Stimulated activated CD4-positive, alpha-beta T cell treated with anti-CD3 and anti-CD28 coated beads, TNF-alpha, amount 100 ng/mL, for 24 hours (primary cell): ENCODE results near the gene PPP1R9B.

ENCODE experiments used
- DNase-seq, 3 experiments: peaks; one replicate each; pipeline ENCODE4 v3.0.0-alpha.2; 2020; ENCODE audit warnings: low read depth in 3 of 3

Gene PPP1R9B

DNA sequence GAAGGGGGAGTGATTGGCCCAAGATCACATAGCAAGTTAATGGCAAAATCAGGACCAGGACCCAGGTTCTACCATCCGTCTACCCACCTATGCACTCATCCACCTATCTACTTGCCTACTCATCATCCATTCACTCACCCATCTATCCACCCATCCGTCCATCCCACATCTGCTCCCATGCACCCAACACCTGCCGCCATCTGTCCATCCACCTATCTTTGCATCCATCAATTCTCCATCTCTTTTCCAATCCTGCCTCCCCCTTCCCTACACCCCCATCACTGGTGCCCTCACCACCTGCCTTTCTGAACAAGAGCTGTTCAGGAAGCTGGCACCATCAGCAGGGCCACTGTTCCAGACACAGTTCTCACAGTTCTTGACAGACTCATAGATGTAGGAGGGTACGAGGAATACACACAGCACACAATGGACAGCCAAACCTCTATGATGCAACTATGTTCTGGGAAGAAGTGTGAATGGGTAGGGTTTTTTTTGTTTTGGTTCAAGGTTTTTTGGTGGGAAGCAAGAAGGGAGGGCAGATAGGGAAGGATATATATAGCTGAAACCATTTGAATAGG, 25.0 kb downstream of the PPP1R9B start:
- DNase-seq, result no peak

DNA sequence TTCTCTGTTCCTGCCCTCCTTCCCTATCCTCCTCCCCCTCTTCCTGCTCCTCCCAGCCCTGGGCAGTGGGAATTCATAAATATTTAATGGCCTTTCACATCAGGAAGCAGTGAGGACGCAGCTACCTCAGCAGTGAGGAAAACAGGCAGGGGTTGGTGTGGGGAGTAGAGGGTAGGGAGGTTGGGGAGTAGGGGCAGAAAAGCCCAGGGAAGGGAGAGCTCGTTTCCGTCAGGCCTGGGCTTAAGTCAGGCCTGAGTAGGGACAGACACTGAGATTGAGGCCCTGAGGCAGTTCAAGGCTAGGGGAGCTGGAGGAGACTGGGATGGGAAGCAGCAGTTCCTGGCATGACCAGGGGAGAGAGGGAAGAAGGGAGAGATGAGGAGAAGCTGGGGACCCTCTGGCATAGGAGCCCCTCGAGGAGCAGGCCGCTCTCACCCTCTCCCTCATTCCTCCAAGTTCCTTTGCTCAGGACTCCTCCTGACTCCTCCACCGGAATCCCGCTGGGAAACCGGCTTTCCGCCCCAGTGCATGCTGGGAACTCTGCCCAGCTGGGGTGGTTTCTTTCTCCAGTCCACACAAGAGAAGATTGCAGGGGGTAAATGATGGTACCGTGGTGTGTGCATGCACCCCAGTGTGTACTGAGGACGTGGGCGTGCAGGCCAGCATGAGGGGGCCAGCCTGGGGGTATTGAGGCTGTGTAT, 26.7 kb downstream of the PPP1R9B start:
- no peak for DNase-seq

DNA sequence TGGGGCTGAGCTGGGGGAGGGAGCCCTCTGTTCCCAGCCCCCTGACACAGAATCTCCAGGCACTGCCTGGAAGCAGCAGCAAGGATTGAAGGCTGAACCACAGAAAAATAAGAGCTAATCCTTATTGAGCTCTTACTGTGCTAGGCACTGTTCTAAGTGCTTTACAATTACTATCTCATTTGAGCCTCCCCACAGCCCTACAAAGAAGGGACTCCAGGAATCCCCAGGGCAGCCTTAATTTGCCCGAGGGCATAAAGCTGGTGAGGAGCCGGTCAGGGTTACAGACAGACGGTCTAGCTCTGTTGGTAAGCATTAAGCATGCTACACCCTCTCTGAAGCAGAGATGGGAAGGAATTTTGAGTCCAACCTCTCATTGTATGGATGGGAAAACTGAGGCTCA, 27.5 kb downstream of the PPP1R9B start:
- DNase-seq, result no peak

DNA sequence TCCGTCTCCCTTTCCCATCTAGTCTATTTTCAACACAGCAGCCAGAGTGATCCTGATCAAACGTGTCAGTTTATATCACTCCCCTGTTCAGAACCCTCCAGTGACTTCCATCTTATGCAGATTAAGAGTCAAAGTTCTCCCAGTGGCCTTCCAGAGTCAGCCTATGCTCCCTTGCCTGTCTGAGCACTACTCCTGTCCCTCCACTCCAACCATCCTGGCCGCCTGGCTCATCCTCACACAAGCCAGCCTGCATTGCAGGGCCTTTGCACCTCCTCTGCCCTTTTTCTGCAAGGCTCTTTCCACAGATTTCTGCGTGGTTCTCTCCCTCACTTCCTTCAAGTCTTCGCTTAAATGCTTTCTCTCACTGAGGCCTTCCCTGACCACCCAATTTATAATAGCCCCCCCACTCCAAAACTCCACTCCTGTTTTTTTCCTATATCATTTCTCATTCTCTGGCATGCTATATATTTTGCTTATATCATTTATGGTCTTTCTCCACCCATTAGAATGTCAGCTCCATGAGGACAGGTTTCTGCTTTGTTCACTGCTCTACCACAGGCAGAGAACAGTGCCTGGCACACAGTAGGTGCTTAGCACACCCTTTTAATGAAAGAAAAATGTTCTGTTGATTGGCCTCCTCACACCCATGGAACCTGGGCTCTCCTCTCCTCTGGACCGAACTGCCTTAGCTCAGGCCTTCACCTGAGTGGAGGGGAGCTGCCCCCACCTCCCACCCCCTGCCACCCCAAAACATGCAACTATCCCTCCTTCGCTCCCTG, 29.8 kb downstream of the PPP1R9B start:
- DNase-seq, result no peak

DNA sequence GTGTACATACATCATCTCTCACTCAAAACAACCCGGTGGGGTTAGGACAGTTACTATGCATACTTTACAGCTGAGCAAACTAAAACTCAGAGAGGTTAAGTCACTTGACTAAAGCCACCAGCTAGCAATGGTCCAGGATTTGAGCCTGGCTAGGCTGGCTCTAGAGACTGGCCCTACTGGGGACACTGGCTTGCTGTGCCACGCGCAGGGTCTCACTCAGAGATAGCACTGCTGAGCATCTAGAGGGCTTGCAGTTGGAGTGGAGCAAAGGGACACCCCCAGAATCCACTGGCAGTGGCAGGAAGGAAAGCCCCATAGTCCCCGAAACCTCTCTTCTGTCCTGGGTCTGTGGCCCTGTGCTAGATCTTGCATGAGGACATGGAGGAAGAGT, 31.7 kb downstream of the PPP1R9B start:
- DNase-seq, result no peak

DNA sequence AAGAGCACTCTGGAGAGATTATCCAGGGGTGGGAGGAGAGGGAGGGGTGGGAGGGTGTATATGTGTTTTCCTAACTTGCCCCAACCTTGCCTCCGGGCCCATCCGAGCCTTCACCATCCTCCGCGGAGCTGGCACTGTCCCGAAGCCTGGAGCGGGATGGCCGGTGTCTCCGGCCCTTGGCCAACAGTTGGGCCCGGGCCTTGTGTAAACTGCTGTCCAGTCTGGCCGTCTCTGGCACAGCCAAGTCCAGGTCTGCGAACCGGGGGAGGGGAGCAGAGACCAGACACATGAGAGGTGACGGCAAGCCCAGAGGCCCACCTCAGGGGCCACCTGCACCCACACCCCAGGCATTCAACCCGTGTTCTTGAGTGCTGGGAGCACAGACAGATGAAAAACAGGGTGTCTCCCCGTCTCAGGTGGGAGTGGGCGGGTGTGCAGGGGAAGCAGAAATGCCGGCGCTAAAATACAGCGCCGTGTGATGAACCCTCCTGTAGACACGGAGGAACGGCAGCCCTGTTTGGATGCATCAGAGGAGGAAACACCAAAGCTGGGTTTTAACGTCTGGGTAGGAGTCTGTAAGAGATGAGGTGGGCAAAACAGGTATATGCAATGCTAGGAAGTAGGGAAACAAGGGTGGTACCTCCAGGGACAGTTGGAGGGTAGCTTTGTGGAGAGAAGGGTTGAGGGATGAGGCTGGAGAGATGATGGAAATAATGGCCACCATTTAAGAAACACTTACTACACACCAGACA, 32.2 kb downstream of the PPP1R9B start:
- DNase-seq, result no peak

DNA sequence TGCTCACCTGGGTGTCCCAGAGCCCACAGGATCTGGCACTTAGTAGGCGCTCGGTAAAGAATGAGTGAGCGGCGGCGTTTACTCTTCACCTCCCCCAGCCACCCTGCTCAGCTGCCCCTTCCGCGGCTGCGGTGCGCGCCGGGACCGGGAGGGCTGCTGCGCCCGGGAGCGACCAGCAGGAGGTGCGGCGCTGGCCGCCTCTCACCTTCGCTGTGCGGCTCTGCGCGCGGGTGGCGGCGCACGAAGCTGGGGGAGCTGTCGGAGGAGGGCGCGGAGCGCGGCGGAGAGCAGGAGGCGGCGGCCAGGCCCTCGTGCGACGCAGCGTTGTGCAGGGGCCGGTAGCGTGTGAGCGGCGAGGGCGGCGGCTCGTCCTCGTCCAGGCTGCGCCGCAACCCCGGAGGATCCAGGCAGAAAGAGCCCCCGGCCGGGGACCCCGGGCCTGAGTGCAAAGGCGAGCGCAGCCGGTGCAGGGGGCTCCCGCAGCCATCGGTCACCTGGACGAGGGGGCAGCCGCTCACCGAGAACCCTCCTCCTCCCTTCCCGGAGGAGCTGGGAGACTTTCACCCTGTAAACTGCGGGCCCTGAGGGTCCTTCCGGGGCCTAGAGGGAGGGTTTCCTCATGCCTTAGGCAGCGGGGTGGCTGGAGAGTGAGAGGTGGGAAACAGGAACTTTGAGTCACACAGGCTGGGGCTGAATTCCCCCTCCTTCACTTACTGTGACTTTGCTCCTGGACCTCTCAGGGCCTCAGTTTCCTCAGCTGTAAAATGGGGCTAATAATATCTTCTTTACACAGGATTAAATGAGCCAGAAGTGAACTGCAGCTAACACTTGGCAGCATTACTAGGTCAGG, 33.0 kb downstream of the PPP1R9B start:
- peak in 2 of 3 experiments; percentile 37 to 61 for DNase-seq

DNA sequence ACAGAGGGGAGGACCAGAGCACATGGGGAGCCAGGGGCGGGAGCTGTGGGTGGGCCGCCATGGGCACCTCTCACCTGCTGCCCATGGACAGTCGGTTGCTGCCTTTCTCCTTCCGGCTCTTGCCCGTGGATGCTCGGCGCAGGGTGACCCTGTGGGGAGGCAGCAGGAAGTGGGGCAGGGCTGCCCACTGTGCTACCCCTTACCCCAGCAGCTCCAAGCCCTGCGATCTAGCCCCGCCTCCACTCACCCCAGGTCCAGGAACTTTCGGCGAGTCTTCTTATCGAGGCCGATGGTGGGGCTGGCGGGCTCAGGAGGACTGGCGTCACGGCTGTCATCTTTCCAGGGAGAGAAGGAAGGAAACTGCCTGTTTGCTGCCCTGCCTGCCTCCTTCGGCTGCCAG, 34.7 kb downstream of the PPP1R9B start:
- DNase-seq, result no peak

DNA sequence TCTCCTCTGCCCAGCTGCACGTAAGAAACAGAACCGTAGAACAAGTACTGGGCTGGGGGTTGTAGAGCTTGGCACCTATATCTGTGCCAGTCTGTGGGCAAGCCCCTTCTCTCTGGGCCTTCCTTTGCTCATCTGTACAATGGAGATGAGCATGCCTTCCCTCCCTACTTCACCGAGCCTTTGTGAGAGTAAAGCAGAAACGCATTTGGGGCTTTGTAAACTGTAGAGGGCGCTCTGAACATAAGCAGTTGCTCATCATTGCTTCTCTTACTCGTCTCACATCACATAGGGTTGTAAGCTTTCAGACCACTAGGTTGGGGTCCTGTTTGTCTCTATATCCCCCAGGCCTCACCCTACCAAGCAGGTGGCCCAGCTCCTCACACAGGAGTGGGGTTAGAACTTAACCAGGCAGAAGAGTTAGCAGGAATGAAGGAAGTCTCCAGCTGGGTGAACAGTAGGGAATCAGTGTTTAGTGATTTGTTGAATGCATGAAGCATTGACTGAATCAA, 35.6 kb downstream of the PPP1R9B start:
- DNase-seq, result no peak

DNA sequence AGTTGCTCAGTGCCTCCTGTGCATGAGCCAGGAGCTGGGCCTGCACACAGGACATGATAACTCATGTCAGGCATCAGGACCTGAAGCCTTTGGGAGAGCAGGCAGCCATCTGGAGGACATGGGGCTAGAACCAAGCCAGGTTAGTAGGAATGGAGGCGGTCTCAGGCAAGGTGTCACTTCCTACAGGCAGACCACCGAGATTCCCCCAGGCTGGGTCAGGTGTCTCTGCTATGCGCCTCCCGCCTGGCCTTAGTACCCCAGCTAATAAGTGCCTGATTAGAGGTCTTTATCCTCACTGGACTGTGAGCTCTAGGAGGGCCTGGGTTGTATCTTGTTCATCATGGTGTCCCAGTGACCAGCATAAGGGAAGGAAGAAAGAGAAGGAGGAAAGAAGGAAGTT, 36.1 kb downstream of the PPP1R9B start:
- DNase-seq, result no peak

DNA sequence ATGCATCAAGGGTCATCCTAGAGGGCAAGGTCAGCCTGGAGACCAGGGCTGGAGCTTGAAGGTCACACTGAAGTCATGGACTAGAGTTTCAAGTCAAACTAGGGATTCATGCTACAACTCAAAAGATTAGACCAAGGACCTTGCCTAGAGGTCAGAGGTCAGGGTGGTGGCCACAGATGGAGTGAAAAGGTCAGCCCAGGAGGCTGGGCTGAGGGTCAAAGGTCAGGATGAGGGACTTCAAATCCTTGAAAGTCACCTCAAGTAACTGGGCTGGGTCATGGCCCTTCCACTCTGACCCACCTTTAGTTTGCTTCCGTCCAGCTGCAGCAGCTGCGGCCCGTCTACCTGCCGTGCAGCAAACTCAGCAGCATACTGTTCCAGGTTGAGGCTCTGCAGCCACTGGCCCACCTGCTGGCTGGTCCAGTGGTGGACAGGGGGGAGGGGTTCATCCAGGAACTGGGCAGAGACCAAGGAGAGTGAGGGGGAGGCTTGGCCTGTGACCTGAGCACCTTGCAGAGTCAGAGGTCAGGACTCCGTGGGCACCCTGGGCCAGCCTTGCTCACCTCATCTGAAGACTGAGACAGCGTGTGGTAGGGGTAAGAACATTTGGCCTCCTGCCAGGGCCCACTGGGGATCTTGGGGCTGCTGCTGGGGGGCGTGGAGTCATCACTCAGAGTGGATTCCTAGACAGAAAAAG, 36.7 kb downstream of the PPP1R9B start:
- no peak for DNase-seq

DNA sequence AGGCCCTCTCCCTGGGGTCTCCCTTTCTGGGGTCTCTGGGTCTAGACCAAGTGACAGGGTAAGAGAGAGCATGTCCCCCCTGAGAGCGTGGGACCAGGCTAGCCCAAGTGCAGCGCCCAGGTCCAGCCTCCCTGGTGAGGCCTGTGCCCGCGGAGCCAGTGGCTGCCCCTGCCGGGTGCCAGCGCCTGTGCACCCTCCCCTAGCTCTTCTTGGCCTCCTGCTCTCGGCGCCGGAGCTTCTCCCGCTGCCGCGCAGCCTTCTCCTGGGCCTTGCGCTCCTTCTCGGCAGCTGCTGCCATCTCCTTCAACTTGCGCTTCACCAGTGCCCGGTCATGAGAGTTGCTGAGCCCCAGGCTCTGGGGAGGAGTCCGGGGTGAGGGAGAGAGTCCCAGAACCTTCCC, 37.8 kb downstream of the PPP1R9B start:
- no peak for DNase-seq

DNA sequence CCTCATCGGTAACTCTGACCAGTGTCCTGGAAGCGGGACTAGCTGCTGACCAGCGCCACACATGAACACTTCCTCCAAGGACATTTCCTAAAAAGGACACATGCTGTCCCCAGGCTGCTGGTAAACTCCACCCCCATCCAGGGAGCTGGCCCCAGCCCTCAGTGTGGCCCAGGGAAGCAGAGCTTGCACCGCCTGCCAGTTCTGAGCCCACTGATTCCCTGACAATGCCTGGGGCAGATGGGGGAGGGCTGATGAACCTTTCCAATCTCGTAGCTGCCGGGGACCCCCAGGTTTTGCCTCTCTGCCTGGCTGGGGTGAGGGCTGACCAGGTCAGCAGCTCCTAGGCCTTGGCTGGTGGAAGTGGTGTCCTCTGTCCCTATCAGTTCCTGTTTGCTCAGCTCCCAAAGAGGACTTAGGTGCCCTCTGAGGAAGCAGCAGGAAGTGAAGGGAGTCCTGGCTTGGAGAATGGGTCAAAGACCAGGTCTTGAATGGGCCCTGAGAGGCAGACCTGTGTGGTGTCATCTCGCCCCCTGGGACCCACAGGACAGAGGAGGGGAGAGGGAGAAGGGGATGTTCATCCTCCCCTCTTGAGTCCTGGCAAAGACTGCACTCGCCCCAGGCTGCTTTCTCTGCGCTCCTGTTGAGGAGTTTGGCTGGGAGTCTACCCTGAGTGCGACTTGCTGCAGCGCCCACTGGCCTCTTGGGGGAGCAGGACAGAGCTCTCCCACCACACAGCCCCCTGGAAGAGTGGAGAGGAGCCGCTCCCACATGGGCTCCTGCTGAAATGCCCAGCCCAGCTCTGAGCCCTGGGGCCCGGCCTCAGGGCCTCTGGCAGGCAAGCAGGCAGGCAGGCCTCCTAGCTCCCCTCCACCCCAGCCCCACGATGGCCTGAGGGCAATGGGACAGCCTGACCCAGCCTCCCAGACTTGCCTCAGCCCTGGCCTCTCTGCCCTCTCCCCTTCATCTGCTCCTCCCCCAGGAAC, 38.5 kb downstream of the PPP1R9B start:
- DNase-seq, result no peak

DNA sequence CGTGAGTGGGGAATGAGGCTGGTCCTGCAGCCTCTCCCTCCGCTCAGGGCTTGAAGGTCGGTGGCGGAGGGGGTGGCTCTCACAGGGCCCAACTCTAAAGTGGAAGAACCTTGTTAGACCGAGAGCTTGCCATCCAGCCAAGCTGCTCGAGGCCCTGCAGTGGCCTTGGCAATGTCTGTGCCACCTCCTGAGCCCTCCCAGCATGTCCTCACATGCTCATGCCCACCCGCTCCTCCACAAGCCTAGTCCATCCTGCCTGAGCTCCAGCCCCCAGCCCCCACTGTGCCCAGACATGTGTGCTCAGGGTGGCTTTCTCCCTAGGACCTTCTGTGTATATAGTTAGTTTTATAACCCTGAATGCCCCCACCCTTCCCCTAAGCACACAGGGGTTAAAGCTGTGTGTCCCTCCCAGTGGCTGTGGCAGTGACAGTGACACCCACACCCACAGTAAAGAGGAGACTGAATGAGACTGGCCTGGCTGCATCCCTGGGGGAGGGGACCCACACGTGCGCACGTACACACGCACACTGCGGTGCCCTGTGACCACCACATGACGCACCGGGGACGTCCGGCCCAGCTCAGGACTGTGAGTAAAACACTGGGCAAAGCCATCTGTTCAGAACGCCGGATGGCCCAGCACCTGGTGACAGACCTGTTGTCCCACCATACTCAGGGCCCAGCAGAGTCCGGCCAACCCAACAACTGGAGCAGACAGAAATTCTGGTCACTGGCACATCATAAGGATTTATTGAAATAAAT, 39.7 kb downstream of the PPP1R9B start:
- no peak for DNase-seq

DNA sequence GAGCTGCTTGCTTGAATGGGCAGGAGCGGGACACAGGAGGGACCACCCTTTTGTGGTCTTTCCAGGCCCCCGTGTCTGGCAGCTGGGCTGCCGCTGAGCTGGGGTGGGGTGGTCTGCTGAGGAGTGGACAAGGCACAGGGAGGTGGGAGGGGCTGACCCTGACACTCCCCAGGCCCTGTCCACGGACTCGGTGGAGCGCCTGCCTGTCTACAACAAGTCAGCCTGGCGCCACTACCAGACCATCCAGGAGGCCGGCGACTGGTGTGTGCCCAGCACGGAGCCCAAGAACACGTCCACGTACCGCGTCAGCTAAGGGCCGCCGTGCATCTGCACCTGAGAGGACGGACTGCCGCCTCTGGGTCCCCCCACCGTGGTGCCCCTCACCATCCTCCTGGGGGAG, 40.7 kb downstream of the PPP1R9B start:
- no peak for DNase-seq

DNA sequence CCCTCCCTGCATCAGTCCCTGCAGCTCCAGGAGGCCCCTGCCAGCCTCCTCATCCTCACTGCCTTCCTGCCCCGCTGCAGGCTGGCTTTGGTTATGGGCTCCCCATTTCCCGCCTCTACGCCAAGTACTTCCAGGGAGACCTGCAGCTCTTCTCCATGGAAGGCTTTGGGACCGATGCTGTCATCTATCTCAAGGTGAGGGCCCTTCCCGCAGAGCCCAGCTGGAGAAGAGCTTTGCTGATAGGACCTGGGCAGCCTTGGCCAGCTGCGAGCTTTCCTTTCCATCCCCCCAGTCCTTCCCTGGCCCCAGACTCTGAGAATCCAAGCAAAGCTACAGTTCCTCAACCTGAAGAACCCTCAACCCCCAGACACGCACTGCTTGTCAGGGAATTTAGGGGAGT, 41.3 kb downstream of the PPP1R9B start:
- DNase-seq, result no peak

DNA sequence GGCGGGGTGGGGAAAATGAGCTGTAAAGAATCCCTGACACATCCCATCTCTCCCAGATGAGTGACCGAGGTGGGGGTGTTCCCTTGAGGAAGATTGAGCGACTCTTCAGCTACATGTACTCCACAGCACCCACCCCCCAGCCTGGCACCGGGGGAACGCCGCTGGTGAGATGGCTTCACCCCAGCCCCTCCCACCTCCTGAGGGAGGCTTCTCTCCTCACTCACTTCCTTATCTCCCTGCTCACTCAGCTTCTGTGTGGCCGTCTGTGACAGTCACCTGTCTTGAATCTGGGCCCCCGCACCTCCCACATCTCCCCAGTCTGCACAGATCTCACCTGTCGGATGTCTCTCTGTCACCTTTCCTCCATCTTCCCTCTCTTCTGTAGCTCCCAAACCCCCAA, 41.9 kb downstream of the PPP1R9B start:
- DNase-seq, result no peak

DNA sequence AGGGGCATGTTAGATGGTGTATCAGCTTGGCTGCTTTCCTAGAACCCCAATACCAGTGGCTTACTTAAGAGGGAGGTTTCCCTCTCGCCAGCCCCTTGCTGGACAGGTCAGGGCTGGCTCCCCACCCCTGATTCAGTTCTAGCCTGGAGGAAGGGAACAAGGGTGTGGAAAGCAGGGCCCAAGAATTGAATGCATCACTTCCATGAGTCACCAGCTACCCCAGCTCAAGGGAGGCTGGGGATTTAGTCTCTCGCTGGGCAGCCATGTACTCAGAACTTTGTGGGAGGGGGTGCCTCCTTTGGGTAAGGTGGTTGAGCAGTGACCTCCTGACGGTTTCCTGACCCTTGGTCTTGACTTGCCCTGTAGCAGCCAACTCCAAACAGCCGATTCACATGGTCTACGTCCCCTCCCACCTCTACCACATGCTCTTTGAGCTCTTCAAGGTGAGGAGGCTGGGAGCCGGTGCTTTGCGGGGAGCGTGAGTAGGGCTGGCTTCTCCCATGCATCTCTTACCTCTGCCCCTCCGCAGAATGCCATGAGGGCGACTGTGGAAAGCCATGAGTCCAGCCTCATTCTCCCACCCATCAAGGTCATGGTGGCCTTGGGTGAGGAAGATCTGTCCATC, 42.6 kb downstream of the PPP1R9B start:
- DNase-seq, result no peak
